GM20000 (cell line): ENCODE measurements around the gene KIAA2012.

ENCODE experiments used
- DNase-seq: peaks from one replicate; pipeline ENCODE4 v3.0.0; 2012; ENCODE audit warnings: low spot score
- CTCF ChIP-seq: IDR thresholded peaks from 2 replicates; pipeline ENCODE4 v1.5.1; 2012; ENCODE audit warnings: mild to moderate bottlenecking, control low read depth; ENCODE audit errors: extremely low read depth, missing control alignments

KIAA2012 gene

GRCh38 chr2:202148515-202149154 lies 75.6 kb downstream of the KIAA2012 start:
- DNase-seq: no peak
- TF ChIP-seq CTCF: no peak

- TF ChIP-seq CTCF: no peak
- DNase-seq: no peak
Observed at GRCh38 chr2:202149155-202149762, 76.2 kb downstream of the KIAA2012 start.

- no peak for DNase-seq
Observed at GRCh38 chr2:202149936-202150335, 76.9 kb downstream of the KIAA2012 start.

GRCh38 chr2:202152104-202152715 lies 79.2 kb downstream of the KIAA2012 start:
- DNase-seq: no peak
- no peak for TF ChIP-seq CTCF

More at GRCh38 chr2:202149936-202150335, 76.9 kb downstream of the KIAA2012 start:
- TF ChIP-seq CTCF: no peak

GRCh38 chr2:202154613-202155012 lies 81.6 kb downstream of the KIAA2012 start:
- no peak for DNase-seq
- TF ChIP-seq CTCF: no peak

- no peak for TF ChIP-seq CTCF
- no peak for DNase-seq
Observed at GRCh38 chr2:202157211-202157990, 84.3 kb downstream of the KIAA2012 start.

GRCh38 chr2:202158796-202159195 lies 85.7 kb downstream of the KIAA2012 start:
- no peak for TF ChIP-seq CTCF
- DNase-seq: no peak
